Astrocyte (in vitro differentiated cells and primary cell): ENCODE data around the gene ANTXR1. TPM values are rescaled to one million over a fixed set of nuclear protein-coding genes. Genes with fewer than 3 reads are reported as not detected.
A peak's percentile ranks its signal among the peaks of the same experiment; 100 is the strongest.

Experiments
- DNase-seq: peaks from one replicate; pipeline ENCODE4 v3.0.0-alpha.2; 2010; ENCODE audit warnings: low read depth
- FAIRE-seq: peaks from 2 replicates; lab custom pipeline; 2011; peaks lifted over from hg19 to GRCh38; lab: Jason Lieb, UNC
- H2AFZ ChIP-seq: 2 replicates; pipeline ENCODE4 v1.6.0; 2012; ENCODE audit warnings: low read depth, low read length, inconsistent platforms
- H3K27ac ChIP-seq: 2 replicates; pipeline ENCODE4 v1.5.1; 2011; ENCODE audit warnings: low read depth, low read length, inconsistent platforms
- H3K27me3 ChIP-seq: 2 replicates; pipeline ENCODE4 v1.6.0; 2011; ENCODE audit warnings: low read length, inconsistent platforms; ENCODE audit not compliant: insufficient read depth
- H3K36me3 ChIP-seq: 2 replicates; pipeline ENCODE4 v1.5.1; 2011; ENCODE audit warnings: low read length, inconsistent platforms; ENCODE audit not compliant: insufficient read depth
- H3K4me1 ChIP-seq: 2 replicates; pipeline ENCODE4 v1.5.1; 2011; ENCODE audit warnings: low read length, inconsistent platforms; ENCODE audit not compliant: insufficient read depth
- H3K4me2 ChIP-seq: 2 replicates; pipeline ENCODE4 v1.6.0; 2012; ENCODE audit warnings: low read length, inconsistent platforms
- H3K4me3 ChIP-seq: 2 replicates; pipeline ENCODE4 v1.5.1; 2011; ENCODE audit warnings: low read depth, mild to moderate bottlenecking, low read length, inconsistent platforms; ENCODE audit not compliant: insufficient read depth
- H3K79me2 ChIP-seq: 2 replicates; pipeline ENCODE4 v1.6.0; 2012; ENCODE audit warnings: mild to moderate bottlenecking, low read length, inconsistent platforms; ENCODE audit not compliant: insufficient read depth
- H3K9ac ChIP-seq: 2 replicates; pipeline ENCODE4 v1.6.0; 2012; ENCODE audit warnings: mild to moderate bottlenecking, low read length, inconsistent platforms
- H3K9me3 ChIP-seq: 2 replicates; pipeline ENCODE4 v1.5.1; 2012; ENCODE audit warnings: low read depth, mild to moderate bottlenecking, low read length, inconsistent platforms; ENCODE audit not compliant: insufficient read depth
- H4K20me1 ChIP-seq: 2 replicates; pipeline ENCODE4 v1.6.0; 2012; ENCODE audit warnings: low read length, inconsistent platforms; ENCODE audit not compliant: insufficient read depth
- H3K27ac Mint-ChIP-seq: one replicate; pipeline ENCODE4 v1.8.0; 2021; ENCODE audit warnings: mild to moderate bottlenecking, mixed read lengths; ENCODE audit not compliant: unreplicated experiment
- H3K27me3 Mint-ChIP-seq: one replicate; pipeline ENCODE4 v1.8.0; 2021; ENCODE audit warnings: low read depth, mixed read lengths; ENCODE audit not compliant: unreplicated experiment
- H3K36me3 Mint-ChIP-seq: one replicate; pipeline ENCODE4 v1.8.0; 2021; ENCODE audit warnings: low read depth, mixed read lengths; ENCODE audit not compliant: unreplicated experiment
- H3K4me1 Mint-ChIP-seq: one replicate; pipeline ENCODE4 v1.8.0; 2021; ENCODE audit warnings: low read depth, mixed read lengths; ENCODE audit not compliant: unreplicated experiment
- H3K4me3 Mint-ChIP-seq: one replicate; pipeline ENCODE4 v1.8.0; 2021; ENCODE audit warnings: mild to moderate bottlenecking, moderate library complexity, mixed read lengths; ENCODE audit not compliant: unreplicated experiment
- H3K9me3 Mint-ChIP-seq: one replicate; pipeline ENCODE4 v1.8.0; 2021; ENCODE audit warnings: mild to moderate bottlenecking, mixed read lengths; ENCODE audit not compliant: unreplicated experiment
- CTCF ChIP-seq: IDR thresholded peaks from 2 replicates; pipeline ENCODE4 v1.5.1; 2011; ENCODE audit warnings: low read depth, mild to moderate bottlenecking, inconsistent platforms, low read length, moderate library complexity; ENCODE audit not compliant: insufficient read depth
- EZH2 ChIP-seq: IDR thresholded peaks from 2 replicates; pipeline ENCODE4 v1.6.1; 2012; ENCODE audit warnings: mild to moderate bottlenecking, low read length, inconsistent platforms; ENCODE audit not compliant: insufficient read depth
- total RNA-seq: library from RNA; stranded (reverse); gene quantifications from 2 replicates; pipeline ENCODE4 v1.2.1, GENCODE V29; 2021

Gene ANTXR1
- total RNA-seq, 1 donor from 2014 or later = 67.8 TPM

DNA sequence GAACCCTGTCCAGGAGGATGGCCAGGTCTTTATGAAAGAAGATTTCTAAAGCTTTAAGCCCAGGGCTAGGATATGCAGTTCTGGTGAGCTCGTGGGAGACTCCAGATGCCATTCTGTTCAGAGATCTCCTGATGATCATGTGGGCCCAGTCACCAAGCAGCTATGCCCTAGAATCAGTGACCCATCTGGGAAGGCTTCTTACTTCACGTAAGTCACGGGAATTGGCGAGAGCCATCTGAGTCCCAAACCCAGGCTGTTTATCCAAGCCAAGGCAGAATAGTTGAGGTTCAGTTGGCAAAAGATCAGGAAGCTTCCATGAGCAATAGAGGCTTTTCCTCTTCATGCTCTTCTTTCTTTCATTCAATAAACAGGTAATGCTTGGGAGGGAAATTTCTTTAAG, 23.9 kb downstream of the ANTXR1 start:
- Mint-ChIP-seq H3K9me3 (no peaks in the 10 kb centered on the region), H3K36me3 (peaks cover 15% of the 10 kb centered on the region), H3K4me1 (peaks cover 33% of the 10 kb centered on the region), H3K27ac (no peak overlapping the region), H3K4me3 (no peak overlapping the region), H3K27me3 (no peaks in the 10 kb centered on the region)
- no peak overlapping the region for H3K4me3 ChIP-seq
- H3K27ac ChIP-seq = peak overlapping the region; percentile 6
- peaks cover 15% of the 10 kb centered on the region for H3K4me1 ChIP-seq
- H3K36me3 ChIP-seq = peaks cover 7% of the 10 kb centered on the region
- FAIRE-seq (no peak), DNase-seq (peak; percentile 87)
- peaks cover 40% of the 10 kb centered on the region for H3K79me2 ChIP-seq
- H3K9ac ChIP-seq = no peak overlapping the region
- no peaks in the 10 kb centered on the region for H3K27me3 ChIP-seq
- H4K20me1 ChIP-seq = peaks cover 61% of the 10 kb centered on the region
- TF ChIP-seq EZH2 (no peak), CTCF (no peak)
- no peaks in the 10 kb centered on the region for H3K9me3 ChIP-seq
- no peak overlapping the region for H3K4me2 ChIP-seq
- H2AFZ ChIP-seq = no peak overlapping the region

- Histone ChIP-seq H3K27ac (no peak overlapping the region), H3K27me3 (no peaks in the 10 kb centered on the region), H3K9ac (no peak overlapping the region), H3K79me2 (peaks cover 16% of the 10 kb centered on the region), H3K4me3 (no peak overlapping the region), H3K9me3 (no peaks in the 10 kb centered on the region), H3K4me1 (peaks cover 5% of the 10 kb centered on the region), H3K4me2 (no peak overlapping the region), H2AFZ (no peak overlapping the region), H3K36me3 (peaks cover 23% of the 10 kb centered on the region), H4K20me1 (peaks cover 51% of the 10 kb centered on the region)
- no peaks in the 10 kb centered on the region for H3K27me3 Mint-ChIP-seq
- H3K4me3 Mint-ChIP-seq = no peak overlapping the region
- TF ChIP-seq EZH2 = no peak
- TF ChIP-seq CTCF = no peak
- FAIRE-seq (no peak), DNase-seq (no peak)
- peaks cover 6% of the 10 kb centered on the region for H3K4me1 Mint-ChIP-seq
- H3K27ac Mint-ChIP-seq = no peak overlapping the region
- H3K9me3 Mint-ChIP-seq = no peaks in the 10 kb centered on the region
- H3K36me3 Mint-ChIP-seq = peaks cover 31% of the 10 kb centered on the region
These were observed 28.2 kb downstream of the ANTXR1 start for GRCh38 chr2:69041214-69041613.

DNA sequence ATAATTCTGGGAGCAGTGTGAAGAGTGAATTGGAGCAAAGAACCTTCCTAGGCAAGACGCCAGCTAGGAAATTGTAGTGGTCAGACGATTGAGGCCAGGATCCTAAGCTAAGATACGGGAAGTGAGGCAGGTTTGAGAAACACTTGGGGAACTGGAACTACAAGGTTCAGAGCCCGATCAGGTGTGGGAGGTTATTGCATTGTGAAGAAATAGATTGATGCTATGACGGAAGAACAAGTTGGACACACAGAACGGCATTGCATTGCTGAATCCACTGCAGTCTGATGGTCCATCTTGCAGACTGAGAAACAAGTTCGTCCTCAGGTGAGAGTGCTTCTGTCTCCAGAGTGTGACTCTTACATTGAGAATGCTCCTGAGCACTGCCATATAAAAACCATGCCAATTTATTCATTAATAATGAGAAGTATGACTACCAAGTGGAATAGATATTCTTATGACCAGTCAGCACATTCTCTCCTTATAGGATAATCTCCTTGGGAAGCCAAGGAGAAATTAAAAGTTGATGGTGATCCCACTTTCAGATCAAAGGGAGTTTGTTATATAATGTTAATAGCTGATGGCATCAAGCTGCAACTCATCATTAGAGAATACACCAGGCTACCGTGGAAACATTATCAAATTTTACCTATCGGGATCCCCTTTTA, 30.9 kb downstream of the ANTXR1 start:
- H3K9ac ChIP-seq = no peak overlapping the region
- FAIRE-seq (no peak), DNase-seq (no peak)
- H3K27me3 Mint-ChIP-seq = no peaks in the 10 kb centered on the region
- H3K4me3 ChIP-seq = no peak overlapping the region
- H3K9me3 Mint-ChIP-seq = no peaks in the 10 kb centered on the region
- H3K4me1 Mint-ChIP-seq = peaks cover 12% of the 10 kb centered on the region
- no peaks in the 10 kb centered on the region for H3K9me3 ChIP-seq
- no peaks in the 10 kb centered on the region for H3K27me3 ChIP-seq
- peaks cover 12% of the 10 kb centered on the region for H3K79me2 ChIP-seq
- no peak overlapping the region for H2AFZ ChIP-seq
- no peak overlapping the region for H3K27ac Mint-ChIP-seq
- peaks cover 23% of the 10 kb centered on the region for H3K36me3 ChIP-seq
- H3K36me3 Mint-ChIP-seq = peaks cover 30% of the 10 kb centered on the region
- no peak overlapping the region for H3K27ac ChIP-seq
- H4K20me1 ChIP-seq = peaks cover 42% of the 10 kb centered on the region
- TF ChIP-seq EZH2 (no peak), CTCF (no peak)
- H3K4me3 Mint-ChIP-seq = no peak overlapping the region
- no peak overlapping the region for H3K4me2 ChIP-seq
- peaks cover 11% of the 10 kb centered on the region for H3K4me1 ChIP-seq
